B cell (primary cell): Measurements from ENCODE around the gene PTRH1. TPM values are rescaled to one million over a fixed set of nuclear protein-coding genes. Genes with fewer than 3 reads are reported as not detected.

Source experiments
- ATAC-seq: fragments of 200-7000 bp; cut with Tn5 transposase; one replicate; pipeline ENCODE4 v1.10.0; 2021; ENCODE audit warnings: low read depth, mild to moderate bottlenecking, moderate number of reproducible peaks, moderate library complexity
- CTCF ChIA-PET: fragments of 350-600 bp; sonication (Branson Sonifier 250); formaldehyde crosslinking; loops from one replicate; lab custom pipeline; 2021; ENCODE audit warnings: antibody characterized with exemption, inconsistent platforms; lab: Charles Lee
- POLR2A ChIA-PET: fragments of 350-600 bp; sonication (Branson Sonifier 250); formaldehyde crosslinking; loops from one replicate; lab custom pipeline; 2021; ENCODE audit warnings: antibody characterized with exemption; lab: Charles Lee
- DNase-seq: peaks from one replicate; pipeline ENCODE4 v3.0.0; 2013
- H2AFZ ChIP-seq: 2 replicates; pipeline ENCODE4 v1.6.1; 2012; ENCODE audit warnings: mild to moderate bottlenecking, low read depth, low read length; ENCODE audit not compliant: insufficient read depth, poor library complexity, severe bottlenecking
- H3K27ac ChIP-seq, 2 donors: 1 replicate in 1 of 2; 2 replicates in 1 of 2; pipeline ENCODE4 v1.5.1; 2012 to 2013; ENCODE audit warnings: low read length in 2 of 2, mild to moderate bottlenecking in 2 of 2, moderate library complexity in 1 of 2
- H3K27me3 ChIP-seq, 4 experiments: fragments of 200-600 bp in 1 of 4; sonication (generic) in 1 of 4; replicated peaks in 1 of 4; 1 replicate in 2 of 4; 2 replicates in 2 of 4; pipeline versions ENCODE4 v1.6.1 to v1.7.0; 2013 to 2016; ENCODE audit warnings: low read length in 3 of 4, mild to moderate bottlenecking in 2 of 4, mixed read lengths in 1 of 4, moderate library complexity in 1 of 4; ENCODE audit not compliant: insufficient read depth in 4 of 4, control insufficient read depth in 3 of 4; ENCODE audit errors: control extremely low read depth in 1 of 4
- H3K36me3 ChIP-seq, 2 experiments: replicated peaks in 1 of 2; 1 replicate in 1 of 2; 2 replicates in 1 of 2; pipeline versions ENCODE4 v1.6.1 to v1.7.1; 2013; ENCODE audit warnings: low read length in 1 of 2; ENCODE audit not compliant: insufficient read depth in 2 of 2, control insufficient read depth in 1 of 2; ENCODE audit errors: control extremely low read depth in 1 of 2, extremely low read depth in 1 of 2
- H3K4me1 ChIP-seq, 2 donors: fragments of 200-600 bp in 1 of 2; sonication (generic) in 1 of 2; 1 replicate in 1 of 2; 2 replicates in 1 of 2; pipeline versions ENCODE4 v1.5.1 to v1.6.1; 2013 to 2017; ENCODE audit warnings: low read length in 2 of 2; ENCODE audit not compliant: control insufficient read depth in 2 of 2, insufficient read depth in 2 of 2
- H3K4me2 ChIP-seq: replicated peaks from 2 replicates; pipeline ENCODE3; 2012; ENCODE audit warnings: mild to moderate bottlenecking, low read depth, low read length; ENCODE audit not compliant: poor library complexity, severe bottlenecking
- H3K4me3 ChIP-seq, 5 experiments: fragments of 200-600 bp in 1 of 5; sonication (generic) in 1 of 5; 1 replicate in 3 of 5; 2 replicates in 2 of 5; pipeline versions ENCODE4 v1.5.1 to v1.7.0; 2011 to 2016; ENCODE audit warnings: low read length in 4 of 5, mild to moderate bottlenecking in 4 of 5, low read depth in 2 of 5, control low read depth in 1 of 5, moderate library complexity in 1 of 5; ENCODE audit not compliant: insufficient read depth in 1 of 5; ENCODE audit errors: control extremely low read depth in 1 of 5, extremely low read depth in 1 of 5
- H3K79me2 ChIP-seq: fragments of 200-600 bp; sonication (generic); one replicate; pipeline ENCODE4 v1.6.0; 2016; ENCODE audit warnings: low read length; ENCODE audit not compliant: control insufficient read depth, insufficient read depth
- H3K9ac ChIP-seq: fragments of 200-600 bp; sonication (generic); 2 replicates; pipeline ENCODE4 v1.6.1; 2017; ENCODE audit warnings: mild to moderate bottlenecking, low read length, moderate library complexity
- H3K9me3 ChIP-seq, 3 donors: one replicate each; pipeline versions ENCODE4 v1.6.1 to v1.7.1; 2013; ENCODE audit warnings: low read length in 2 of 3; ENCODE audit not compliant: control insufficient read depth in 2 of 3, insufficient read depth in 1 of 3; ENCODE audit errors: control extremely low read depth in 1 of 3
- H4K20me1 ChIP-seq: 2 replicates; pipeline ENCODE4 v1.6.0; 2012; ENCODE audit warnings: mild to moderate bottlenecking, low read length; ENCODE audit not compliant: insufficient read depth, control insufficient read depth, poor library complexity, severe bottlenecking
- H3K27ac Mint-ChIP-seq: one replicate; pipeline ENCODE4 v1.8.0; 2021; ENCODE audit warnings: mixed read lengths
- H3K27me3 Mint-ChIP-seq: one replicate; pipeline ENCODE4 v1.8.0; 2021; ENCODE audit warnings: mixed read lengths
- H3K4me1 Mint-ChIP-seq: one replicate; pipeline ENCODE4 v1.8.0; 2021; ENCODE audit warnings: mixed read lengths
- H3K4me3 Mint-ChIP-seq: one replicate; pipeline ENCODE4 v1.8.0; 2021; ENCODE audit warnings: mixed read lengths
- H3K9me3 Mint-ChIP-seq: one replicate; pipeline ENCODE4 v1.8.0; 2022; ENCODE audit warnings: mixed read lengths; ENCODE audit not compliant: insufficient read depth
- CTCF ChIP-seq: fragments of 200-600 bp; IDR thresholded peaks from one replicate; pipeline ENCODE4 v1.8.0; 2022; ENCODE audit warnings: antibody characterized with exemption, mild to moderate bottlenecking
- EZH2 ChIP-seq: IDR thresholded peaks from 2 replicates; pipeline ENCODE4 v1.6.1; 2012; ENCODE audit warnings: borderline replicate concordance, low read depth, mild to moderate bottlenecking, moderate library complexity, low read length; ENCODE audit not compliant: insufficient read depth, poor library complexity, severe bottlenecking
- WGBS: methylation state at CpG from one replicate; pipeline ENCODE4 v1.1.5; 2013; ENCODE audit warnings: missing lambda C conversion rate; ENCODE audit not compliant: insufficient coverage; 5-methylcytosine and 5-hydroxymethylcytosine counted together
- intact Hi-C: fragments of 100-400 bp; cut with micrococcal nuclease; formaldehyde crosslinking; loops from one replicate; pipeline ENCODE4 v1.10.0; 2022
- polyA plus RNA-seq: library from polyadenylated mRNA; depleted of rRNA; stranded (reverse); fragments of >200 nt; gene quantifications from 2 replicates; pipeline ENCODE4 v1.2.3, GENCODE V29; 2012
- total RNA-seq, 2 donors: library from RNA; stranded (reverse); fragments of 120-200 nt in 1 of 2; gene quantifications; 1 replicate in 1 of 2; 2 replicates in 1 of 2; pipeline versions ENCODE4 v1.2.3 to v1.2.4, GENCODE V29; 2013 to 2022

The PTRH1 gene
- total and polyA plus RNA-seq, 2 donors (not counting 1 experiment from before 2014, with no cell fraction given), result 6.3 to 7.6 TPM

DNA sequence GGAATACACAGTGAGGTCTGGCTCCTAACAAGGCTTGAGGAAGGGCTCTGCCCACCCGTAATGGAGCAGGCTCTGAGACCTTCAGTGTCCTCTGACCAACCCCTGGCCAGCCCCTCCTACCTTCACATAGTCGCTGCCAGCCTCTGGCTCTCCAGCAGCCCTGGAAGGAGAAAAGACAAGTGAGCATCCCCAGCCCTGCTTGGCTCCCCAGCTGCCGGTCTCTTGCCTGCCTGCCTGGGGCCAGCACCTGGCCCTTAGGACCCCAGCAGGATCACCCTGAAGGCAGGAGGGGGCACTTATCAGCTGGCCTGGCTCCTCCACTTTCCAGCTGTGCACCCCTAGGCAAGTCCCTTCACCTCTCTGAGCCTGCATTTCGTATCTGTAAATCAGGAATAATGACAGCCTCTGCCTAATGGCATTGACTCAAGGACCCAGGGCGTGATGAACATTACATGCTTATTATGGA is 46.1 kb upstream of the PTRH1 start:
- 96% methylated on average over 5 of the region's 5 CpGs for WGBS
- H3K27me3 ChIP-seq, result no peaks in the 10 kb centered on the region

GRCh38 chr9:127761061-127761460 is 45.6 kb upstream of the PTRH1 start:
- no peak overlapping the region for H3K27ac Mint-ChIP-seq

More for the DNA sequence above, 46.1 kb upstream of the PTRH1 start:
- DNase-seq (no peak), ATAC-seq (no peak)
- TF ChIP-seq EZH2, result no peak
- H3K9me3 Mint-ChIP-seq, result no peaks in the 10 kb centered on the region
- H3K9ac ChIP-seq, result no peak overlapping the region
- ChIA-PET CTCF (interaction anchor here (1.0 to 2.3 kb wide), 3 partner anchors 23 to 108 kb away, joined by 3 to 5 read pairs (median 4); partner anchors contain the start of gene TOR2A), POLR2A (no interaction called here)
- H3K4me3 Mint-ChIP-seq, result no peak overlapping the region
- H3K4me2 ChIP-seq, result no peak overlapping the region
- H3K27ac ChIP-seq, result peak overlapping the region in 1 of 2 donors; percentile 30
- H3K36me3 ChIP-seq, result peaks cover 0 to 72% of the 10 kb centered on the region in 2 experiments
- peaks cover 99% of the 10 kb centered on the region for H4K20me1 ChIP-seq
- H3K4me1 ChIP-seq, result peaks cover 0 to 20% of the 10 kb centered on the region in 2 donors
- no peak overlapping the region for H2AFZ ChIP-seq
- peaks cover 37% of the 10 kb centered on the region for H3K4me1 Mint-ChIP-seq
- no peaks in the 10 kb centered on the region for H3K27me3 Mint-ChIP-seq
- no peak overlapping the region for H3K27ac Mint-ChIP-seq
- peaks cover 97% of the 10 kb centered on the region for H3K79me2 ChIP-seq
- intact Hi-C loops, result no loop called here
- no peaks in the 10 kb centered on the region for H3K9me3 ChIP-seq
- no peak overlapping the region for H3K4me3 ChIP-seq

More at GRCh38 chr9:127761061-127761460, 45.6 kb upstream of the PTRH1 start:
- intact Hi-C loops, result no loop called here
- CTCF ChIA-PET, result interaction anchor here (1.0 to 2.3 kb wide), 3 partner anchors 24 to 109 kb away, joined by 3 to 5 read pairs (median 4); partner anchors contain the start of gene TOR2A
- H3K4me1 Mint-ChIP-seq, result peaks cover 33% of the 10 kb centered on the region
- peaks cover 0 to 16% of the 10 kb centered on the region in 2 donors for H3K4me1 ChIP-seq
- H3K27me3 Mint-ChIP-seq, result no peaks in the 10 kb centered on the region
- no peak overlapping the region for H3K4me3 ChIP-seq
- peaks cover 98% of the 10 kb centered on the region for H4K20me1 ChIP-seq
- POLR2A ChIA-PET, result no interaction called here
- ATAC-seq (no peak), DNase-seq (no peak)
- no peak overlapping the region for H2AFZ ChIP-seq
- peak overlapping the region in 1 of 2 donors; percentile 30 for H3K27ac ChIP-seq
- H3K27me3 ChIP-seq, result no peaks in the 10 kb centered on the region
- no peak overlapping the region for H3K4me3 Mint-ChIP-seq
- H3K9ac ChIP-seq, result no peak overlapping the region
- no peak for TF ChIP-seq CTCF
- no peak for TF ChIP-seq EZH2
- no peak overlapping the region for H3K4me2 ChIP-seq
- H3K9me3 ChIP-seq, result no peaks in the 10 kb centered on the region
- WGBS, result 100% methylated on average over 4 of the region's 5 CpGs
- peaks cover 0 to 67% of the 10 kb centered on the region in 2 experiments for H3K36me3 ChIP-seq
- no peaks in the 10 kb centered on the region for H3K9me3 Mint-ChIP-seq
- peaks cover 97% of the 10 kb centered on the region for H3K79me2 ChIP-seq
